Peyer's patch (tissue), 4 donors: Measurements from ENCODE around the gene MTCP1. TPM values are rescaled to one million over a fixed set of nuclear protein-coding genes. Genes with fewer than 3 reads are reported as not detected.

Source experiments
- DNase-seq, 3 donors: peaks; one replicate each; pipeline ENCODE4 v3.0.0-alpha.2; 2017 to 2019
- H3K27ac ChIP-seq, 4 donors: fragments of 200-600 bp; sonication (generic); one replicate each; pipeline ENCODE4 v1.5.1; 2016 to 2019
- H3K27me3 ChIP-seq, 2 donors: fragments of 200-600 bp; sonication (generic); one replicate each; pipeline ENCODE4 v1.5.1; 2019
- H3K36me3 ChIP-seq, 3 donors: fragments of 200-600 bp; sonication (generic); one replicate each; pipeline ENCODE4 v1.5.1; 2016 to 2019
- H3K4me1 ChIP-seq, 4 donors: fragments of 200-600 bp; sonication (generic); one replicate each; pipeline ENCODE4 v1.5.1; 2016 to 2019
- H3K4me3 ChIP-seq, 4 donors: fragments of 200-600 bp; sonication (generic); 1 replicate in 3 of 4; 2 replicates in 1 of 4; pipeline ENCODE4 v1.5.1; 2016 to 2019; ENCODE audit warnings: mild to moderate bottlenecking in 1 of 4
- H3K9me3 ChIP-seq, 4 donors: fragments of 200-600 bp; sonication (generic); one replicate each; pipeline ENCODE4 v1.5.1; 2016 to 2019; ENCODE audit warnings: mild to moderate bottlenecking in 1 of 4
- POLR2A ChIP-seq, 2 donors: fragments of 450-650 bp; IDR thresholded peaks; one replicate each; pipeline ENCODE4 v1.5.1; 2017; ENCODE audit warnings: antibody characterized with exemption in 2 of 2, mild to moderate bottlenecking in 2 of 2, moderate library complexity in 2 of 2
- total RNA-seq, 4 donors: library from RNA; depleted of rRNA; stranded (reverse); fragments of >200 nt; gene quantifications; one replicate each; pipeline ENCODE4 v1.1.0, GENCODE V29; 2016
- TF ChIP-seq, protein P1 (sequence below), 6 experiments: fragments of 450-650 bp in 4 of 6; fragments of 200-600 bp in 2 of 6; sonication (generic) in 1 of 6; IDR thresholded peaks; one replicate each; pipeline ENCODE4 v1.5.1; 2017 to 2019; ENCODE audit warnings: antibody characterized with exemption in 6 of 6, mild to moderate bottlenecking in 3 of 6, moderate library complexity in 1 of 6

Gene MTCP1
- total RNA-seq, 4 donors from 2014 or later, result 1.2 to 8.3 (median 4.2) TPM

GRCh38 chrX:155052738-155053498 is 18.0 kb downstream of the MTCP1 start:
- H3K4me1 ChIP-seq, result peaks cover 0 to 5% (median 0%) of the 10 kb centered on the region in 4 donors
- no peaks in the 10 kb centered on the region for H3K9me3 ChIP-seq
- H3K27me3 ChIP-seq, result no peaks in the 10 kb centered on the region
- H3K36me3 ChIP-seq, result no peaks in the 10 kb centered on the region
- no peak overlapping the region for H3K4me3 ChIP-seq
- H3K27ac ChIP-seq, result no peak overlapping the region
- no peak for DNase-seq
- TF ChIP-seq, protein P1, sequence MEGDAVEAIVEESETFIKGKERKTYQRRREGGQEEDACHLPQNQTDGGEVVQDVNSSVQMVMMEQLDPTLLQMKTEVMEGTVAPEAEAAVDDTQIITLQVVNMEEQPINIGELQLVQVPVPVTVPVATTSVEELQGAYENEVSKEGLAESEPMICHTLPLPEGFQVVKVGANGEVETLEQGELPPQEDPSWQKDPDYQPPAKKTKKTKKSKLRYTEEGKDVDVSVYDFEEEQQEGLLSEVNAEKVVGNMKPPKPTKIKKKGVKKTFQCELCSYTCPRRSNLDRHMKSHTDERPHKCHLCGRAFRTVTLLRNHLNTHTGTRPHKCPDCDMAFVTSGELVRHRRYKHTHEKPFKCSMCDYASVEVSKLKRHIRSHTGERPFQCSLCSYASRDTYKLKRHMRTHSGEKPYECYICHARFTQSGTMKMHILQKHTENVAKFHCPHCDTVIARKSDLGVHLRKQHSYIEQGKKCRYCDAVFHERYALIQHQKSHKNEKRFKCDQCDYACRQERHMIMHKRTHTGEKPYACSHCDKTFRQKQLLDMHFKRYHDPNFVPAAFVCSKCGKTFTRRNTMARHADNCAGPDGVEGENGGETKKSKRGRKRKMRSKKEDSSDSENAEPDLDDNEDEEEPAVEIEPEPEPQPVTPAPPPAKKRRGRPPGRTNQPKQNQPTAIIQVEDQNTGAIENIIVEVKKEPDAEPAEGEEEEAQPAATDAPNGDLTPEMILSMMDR (IDR thresholded peaks at IDR 0.05), result no peak
- TF ChIP-seq POLR2A (IDR thresholded peaks at IDR 0.05), result no peak

- no peaks in the 10 kb centered on the region for H3K27me3 ChIP-seq
- H3K9me3 ChIP-seq, result no peaks in the 10 kb centered on the region
- H3K27ac ChIP-seq, result no peak overlapping the region
- peak in 2 of 3 donors; percentile 46 to 63 for DNase-seq
- H3K4me3 ChIP-seq, result no peak overlapping the region
- TF ChIP-seq, protein P1 (IDR thresholded peaks at IDR 0.05), result peak in 4 of 6 experiments; percentile 37 to 53 (median 42)
- TF ChIP-seq POLR2A (IDR thresholded peaks at IDR 0.05), result no peak
- no peaks in the 10 kb centered on the region for H3K4me1 ChIP-seq
- H3K36me3 ChIP-seq, result no peaks in the 10 kb centered on the region
Observed at GRCh38 chrX:155048977-155049619, 21.8 kb downstream of the MTCP1 start.

- Histone ChIP-seq H3K9me3 (no peaks in the 10 kb centered on the region), H3K36me3 (no peaks in the 10 kb centered on the region), H3K4me1 (no peaks in the 10 kb centered on the region), H3K27me3 (no peaks in the 10 kb centered on the region), H3K4me3 (no peak overlapping the region), H3K27ac (no peak overlapping the region)
- no peak for TF ChIP-seq POLR2A (IDR thresholded peaks at IDR 0.05)
- TF ChIP-seq, protein P1 (IDR thresholded peaks at IDR 0.05), result no peak
- no peak for DNase-seq
Observed at GRCh38 chrX:155046811-155047528, 24.0 kb downstream of the MTCP1 start.

GRCh38 chrX:155046129-155046810 is 24.7 kb downstream of the MTCP1 start:
- Histone ChIP-seq H3K4me3 (no peak overlapping the region), H3K27ac (no peak overlapping the region), H3K36me3 (no peaks in the 10 kb centered on the region), H3K9me3 (no peaks in the 10 kb centered on the region), H3K4me1 (no peaks in the 10 kb centered on the region), H3K27me3 (no peaks in the 10 kb centered on the region)
- DNase-seq, result no peak
- TF ChIP-seq POLR2A (IDR thresholded peaks at IDR 0.05), result no peak
- TF ChIP-seq, protein P1 (IDR thresholded peaks at IDR 0.05), result no peak

DNA sequence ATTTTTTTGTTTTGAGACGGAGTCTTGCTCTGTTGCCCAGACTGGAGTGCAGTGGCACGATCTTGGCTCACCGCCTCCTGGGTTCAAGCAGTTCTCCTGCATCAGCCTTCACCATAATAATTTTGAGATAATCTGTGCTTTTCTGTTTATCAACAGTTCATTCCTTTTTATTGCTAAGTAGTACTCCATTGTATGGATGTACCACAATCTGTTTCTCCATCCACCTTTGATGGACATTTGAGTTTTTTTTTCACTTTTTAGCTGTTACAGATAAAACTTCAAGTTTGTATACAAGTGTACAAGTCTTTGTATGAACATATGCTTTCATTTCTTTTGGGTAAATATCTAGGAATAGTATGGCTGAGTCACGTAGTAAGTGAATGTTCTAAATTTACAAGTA is 35.2 kb downstream of the MTCP1 start:
- Histone ChIP-seq H3K4me1 (no peaks in the 10 kb centered on the region), H3K9me3 (no peaks in the 10 kb centered on the region), H3K27me3 (no peaks in the 10 kb centered on the region), H3K4me3 (no peak overlapping the region), H3K36me3 (peaks cover 0 to 10% (median 0%) of the 10 kb centered on the region in 3 donors), H3K27ac (no peak overlapping the region)
- no peak for TF ChIP-seq POLR2A (IDR thresholded peaks at IDR 0.05)
- TF ChIP-seq, protein P1 (IDR thresholded peaks at IDR 0.05), result no peak
- no peak for DNase-seq
